GM12875 (cell line): ENCODE measurements around the gene ZNF177.
"Not testable (repeated sequence)": the region's sequence is repeated elsewhere in the genome, so short reads cannot be mapped to it uniquely, and the experiment has no call there.

Experiments used
- H3K4me3 ChIP-seq: one replicate; pipeline ENCODE4 v1.5.1; 2011; ENCODE audit warnings: low read depth, low read length, control low read depth
- CTCF ChIP-seq: IDR thresholded peaks from 2 replicates; pipeline ENCODE4 v1.5.1; 2011; ENCODE audit warnings: low read depth, mild to moderate bottlenecking, control low read depth, inconsistent platforms, low read length, moderate library complexity, borderline replicate concordance; ENCODE audit not compliant: insufficient read depth

ZNF177 gene

GRCh38 chr19:9362905-9363304 lies at the start of gene ZNF177:
TSS of gene ZNF177 (plus strand) at chr19:9363013. CDS start at chr19:9378312, 15,299 bp downstream.
- H3K4me3 ChIP-seq, result no peak within 1 kb of the TSS
- TF ChIP-seq CTCF, result no peak

- no peak for TF ChIP-seq CTCF
- no peak overlapping the region for H3K4me3 ChIP-seq
Measured at GRCh38 chr19:9313756-9314155, 49.1 kb upstream of the ZNF177 start.

- no peak for TF ChIP-seq CTCF
- no peak overlapping the region for H3K4me3 ChIP-seq
Measured at GRCh38 chr19:9321338-9321737, 41.5 kb upstream of the ZNF177 start.

GRCh38 chr19:9321756-9322155 lies 41.1 kb upstream of the ZNF177 start:
- H3K4me3 ChIP-seq, result not testable (repeated sequence)

- H3K4me3 ChIP-seq, result not testable (repeated sequence)
Measured at GRCh38 chr19:9322201-9322600, 40.6 kb upstream of the ZNF177 start.

GRCh38 chr19:9323557-9323918 lies 39.3 kb upstream of the ZNF177 start:
- no peak for TF ChIP-seq CTCF
- H3K4me3 ChIP-seq, result peak overlapping the region; percentile 46

GRCh38 chr19:9323919-9324583 lies 38.8 kb upstream of the ZNF177 start, which contains the start of gene ZNF559:
TSS of gene ZNF559 (plus strand) at chr19:9324179. CDS start at chr19:9338550, 14,371 bp downstream.
- peak; percentile 35; the same call in 1 of the 2 replicates for TF ChIP-seq CTCF

GRCh38 chr19:9324584-9324962 lies 38.2 kb upstream of the ZNF177 start:
- peak overlapping the region; percentile 56 for H3K4me3 ChIP-seq

More at GRCh38 chr19:9323919-9324583, 38.8 kb upstream of the ZNF177 start, which contains the start of gene ZNF559:
- H3K4me3 ChIP-seq, result peak within 1 kb of the TSS; percentile 56

More at GRCh38 chr19:9324584-9324962, 38.2 kb upstream of the ZNF177 start:
- TF ChIP-seq CTCF, result no peak
